CD4-positive, alpha-beta T cell treated with Interleukin-4 for 1 hour (primary cell): Measurements from ENCODE around the gene ATPAF2.
A peak's percentile ranks its signal among the peaks of the same experiment; 100 is the strongest.

Experiments
- DNase-seq, 2 donors: peaks; one replicate each; pipeline ENCODE4 v3.0.0-alpha.2; 2020 to 2022

Gene ATPAF2

DNA sequence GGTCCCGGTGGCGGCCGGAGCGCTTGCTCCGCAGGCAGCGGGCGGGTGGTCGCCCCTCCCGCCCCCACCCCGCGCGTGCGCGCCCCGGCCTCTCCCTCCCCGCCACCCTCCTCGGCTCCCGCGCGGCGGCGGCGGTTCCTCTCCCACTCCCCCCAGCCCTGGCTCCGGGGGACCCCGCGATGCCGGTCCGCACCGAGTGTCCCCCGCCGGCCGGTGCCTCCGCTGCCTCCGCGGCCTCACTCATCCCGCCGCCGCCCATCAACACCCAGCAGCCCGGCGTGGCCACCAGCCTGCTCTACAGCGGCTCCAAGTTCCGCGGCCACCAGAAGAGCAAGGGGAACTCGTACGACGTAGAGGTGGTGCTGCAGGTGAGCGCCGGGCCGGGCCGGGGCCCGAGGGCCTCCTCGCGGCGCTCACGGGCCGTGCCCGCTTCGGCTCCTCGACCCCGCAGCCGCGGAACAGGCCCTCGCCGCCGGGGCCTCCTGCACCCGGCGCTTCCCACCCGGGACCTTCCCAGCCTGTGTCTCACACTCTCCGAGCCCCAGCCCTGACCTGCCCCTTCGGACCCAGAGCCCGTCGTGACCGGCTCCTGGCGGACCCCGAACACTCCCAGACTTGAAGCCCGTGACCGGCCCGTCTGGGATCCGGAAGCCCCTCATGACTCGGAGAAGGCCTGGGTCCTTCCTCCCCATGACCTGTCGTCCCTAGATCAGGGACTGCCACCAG is 730 bp upstream of the ATPAF2 start:
- peak in 1 of 2 donors; percentile 35 for DNase-seq

DNA sequence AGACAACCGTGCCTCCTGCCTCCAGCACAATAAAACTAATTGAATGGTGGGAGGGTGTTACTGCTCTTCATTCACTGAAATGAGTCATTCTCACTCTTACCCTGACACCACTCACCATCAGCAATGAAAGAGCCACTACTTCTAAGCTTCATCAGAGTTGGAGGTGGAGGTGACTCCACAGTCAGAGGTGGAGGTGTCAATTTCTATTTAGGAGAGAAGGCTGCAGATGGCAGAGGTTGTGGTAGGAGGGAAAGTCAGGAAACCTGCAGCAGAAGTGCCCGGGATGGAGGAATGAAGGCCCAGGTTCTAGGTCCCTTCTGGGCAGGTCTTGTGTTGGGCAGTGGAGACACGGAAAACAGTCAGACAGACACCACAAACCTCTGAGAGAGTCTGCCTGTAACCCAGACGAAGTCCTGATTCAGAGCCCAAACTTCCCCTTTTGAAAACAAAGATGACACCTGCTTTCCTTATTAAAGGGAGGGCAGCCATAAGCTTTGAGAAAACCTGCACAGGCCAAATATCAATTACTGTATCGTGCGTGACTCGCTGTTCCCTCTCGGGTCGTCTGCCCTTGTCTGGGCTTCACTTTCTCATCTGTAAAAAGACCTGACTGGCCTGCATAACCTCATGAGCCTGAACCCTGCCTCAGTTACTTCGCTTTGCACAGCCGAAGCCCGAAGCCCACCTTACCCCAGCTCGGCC is 668 bp downstream of the ATPAF2 start:
- peak; percentile 19 to 28 for DNase-seq

DNA sequence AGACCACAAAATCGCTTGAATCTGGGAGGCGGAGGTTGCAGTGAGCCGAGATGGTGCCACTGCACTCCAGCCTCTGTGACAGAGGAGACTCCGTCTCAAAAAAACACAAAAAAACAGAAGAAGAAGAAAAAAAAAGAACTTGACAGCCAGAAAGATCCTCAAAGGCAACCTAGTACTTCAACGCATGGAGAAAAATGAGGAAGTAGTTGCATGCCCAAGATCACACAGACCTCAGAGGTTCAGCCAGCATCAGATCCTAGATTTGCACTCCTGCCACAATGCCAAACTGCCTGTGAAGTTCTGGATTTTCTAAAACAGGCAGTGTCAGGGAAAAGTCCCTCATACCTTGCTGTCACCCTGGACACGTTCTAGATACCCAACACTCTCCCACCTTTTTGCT is 1.5 kb downstream of the ATPAF2 start:
- no peak for DNase-seq

DNA sequence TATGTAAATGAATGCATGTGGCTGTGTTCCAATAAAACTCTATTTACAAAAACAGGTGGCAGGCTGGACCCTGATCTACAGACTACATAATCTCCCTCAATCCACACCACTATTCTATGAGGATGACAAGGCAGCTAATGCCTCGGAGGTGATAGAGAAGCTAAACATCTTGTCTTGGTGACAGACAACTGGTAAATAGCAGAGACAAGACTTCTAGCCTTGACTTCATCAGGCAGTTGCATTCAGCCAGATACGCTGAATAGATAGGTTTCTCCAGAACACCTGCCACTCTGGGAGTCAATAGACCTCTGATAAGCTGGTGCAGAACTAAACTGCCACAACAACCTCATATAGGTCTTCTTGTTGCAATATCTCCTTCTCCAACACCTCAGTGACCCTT is 3.3 kb downstream of the ATPAF2 start:
- no peak for DNase-seq

DNA sequence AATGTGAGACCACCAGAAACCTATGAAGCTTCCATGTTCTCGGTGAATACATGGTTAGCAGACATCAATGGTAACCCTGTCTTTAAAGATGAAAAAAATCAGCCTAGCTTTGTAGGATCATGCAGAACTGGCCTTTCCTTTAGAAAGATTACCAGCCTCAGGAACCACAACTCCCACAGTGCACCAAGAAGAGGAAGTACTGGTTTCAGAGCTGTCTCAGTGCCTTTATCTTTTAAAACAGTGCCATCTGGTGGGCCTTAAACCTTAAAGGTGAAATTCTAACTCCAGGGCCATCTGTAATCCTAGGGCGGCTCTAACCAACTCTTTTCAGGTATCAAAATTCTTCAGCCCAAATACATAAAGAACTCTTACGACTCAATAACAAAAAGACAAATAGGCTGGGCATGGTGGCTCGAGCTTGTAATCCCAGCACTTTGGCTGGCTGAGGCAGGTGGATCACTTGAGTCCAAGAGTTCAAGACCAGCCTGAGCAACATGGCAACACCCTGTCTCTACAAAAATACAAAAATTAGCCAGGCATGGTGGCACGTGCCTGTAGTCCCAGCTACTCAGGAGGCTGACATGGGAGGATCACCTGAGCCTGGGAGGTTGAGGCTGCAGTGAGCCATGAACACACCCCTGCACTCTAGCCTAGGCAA is 5.4 kb downstream of the ATPAF2 start:
- DNase-seq, result peak; percentile 71 to 85

GRCh38 chr17:18031955-18032354 is 7.0 kb downstream of the ATPAF2 start:
- no peak for DNase-seq

GRCh38 chr17:18028952-18029540 is 9.9 kb downstream of the ATPAF2 start:
- no peak for DNase-seq

GRCh38 chr17:18028114-18028951 is 10.6 kb downstream of the ATPAF2 start:
- DNase-seq, result no peak

DNA sequence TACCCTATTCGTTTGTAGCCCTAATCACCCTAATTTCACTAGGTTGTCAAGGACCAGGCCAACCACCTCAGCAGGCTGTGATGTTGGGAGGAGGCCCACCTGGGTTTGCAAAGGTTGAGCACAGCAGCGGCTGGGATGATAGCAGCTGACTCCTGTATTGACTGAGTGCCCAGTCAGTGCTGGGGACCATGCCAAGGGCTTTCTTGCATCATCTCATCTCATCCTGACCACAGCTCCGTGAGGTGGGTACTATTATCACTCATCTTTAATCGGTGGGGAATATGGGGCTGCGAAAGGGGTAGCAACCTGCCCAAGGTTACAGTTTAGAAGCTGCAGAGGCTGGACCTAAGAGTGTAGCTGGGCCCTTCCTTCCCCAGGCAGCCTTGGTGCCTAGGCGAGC is 11.7 kb downstream of the ATPAF2 start:
- no peak for DNase-seq

DNA sequence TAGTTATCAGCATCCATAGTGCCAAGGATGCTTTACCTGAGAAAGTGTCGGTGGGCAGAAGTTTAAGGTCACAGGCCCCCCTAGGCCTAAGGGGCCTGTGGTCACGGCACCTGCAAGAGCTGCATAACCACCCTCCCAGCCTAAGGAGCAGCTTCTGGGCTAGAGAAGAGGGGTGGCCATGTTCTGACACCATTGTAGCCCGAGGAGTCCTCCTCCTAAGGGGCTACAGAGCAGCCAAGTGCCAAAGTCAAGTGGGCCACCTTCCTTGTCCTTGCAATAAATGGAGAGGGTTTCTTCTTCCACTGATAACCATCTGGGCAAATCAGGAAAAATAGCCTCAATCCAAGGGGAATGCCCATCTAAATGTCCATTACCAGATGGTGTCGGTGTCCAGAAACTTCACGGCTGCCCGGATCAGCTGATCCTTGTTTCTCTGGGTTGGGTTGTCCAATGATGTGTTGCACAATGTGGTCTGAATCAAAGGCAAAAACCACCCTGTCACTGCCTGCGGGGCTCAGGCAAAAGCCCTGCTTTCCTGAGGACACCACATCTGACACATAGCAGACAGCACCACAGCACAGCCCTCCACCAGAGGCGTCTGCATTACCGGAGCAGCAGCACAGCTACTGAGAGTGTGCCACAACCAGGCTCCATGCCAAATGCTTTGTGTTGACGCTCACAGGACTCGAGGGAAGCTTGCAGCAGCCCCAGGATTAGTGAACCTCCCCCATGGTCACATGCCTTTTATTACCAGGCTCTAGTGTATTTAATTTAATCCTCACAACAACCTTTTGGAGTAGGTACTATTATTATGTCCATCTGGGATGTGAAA is 12.8 kb downstream of the ATPAF2 start:
- DNase-seq, result peak; percentile 22 to 68

DNA sequence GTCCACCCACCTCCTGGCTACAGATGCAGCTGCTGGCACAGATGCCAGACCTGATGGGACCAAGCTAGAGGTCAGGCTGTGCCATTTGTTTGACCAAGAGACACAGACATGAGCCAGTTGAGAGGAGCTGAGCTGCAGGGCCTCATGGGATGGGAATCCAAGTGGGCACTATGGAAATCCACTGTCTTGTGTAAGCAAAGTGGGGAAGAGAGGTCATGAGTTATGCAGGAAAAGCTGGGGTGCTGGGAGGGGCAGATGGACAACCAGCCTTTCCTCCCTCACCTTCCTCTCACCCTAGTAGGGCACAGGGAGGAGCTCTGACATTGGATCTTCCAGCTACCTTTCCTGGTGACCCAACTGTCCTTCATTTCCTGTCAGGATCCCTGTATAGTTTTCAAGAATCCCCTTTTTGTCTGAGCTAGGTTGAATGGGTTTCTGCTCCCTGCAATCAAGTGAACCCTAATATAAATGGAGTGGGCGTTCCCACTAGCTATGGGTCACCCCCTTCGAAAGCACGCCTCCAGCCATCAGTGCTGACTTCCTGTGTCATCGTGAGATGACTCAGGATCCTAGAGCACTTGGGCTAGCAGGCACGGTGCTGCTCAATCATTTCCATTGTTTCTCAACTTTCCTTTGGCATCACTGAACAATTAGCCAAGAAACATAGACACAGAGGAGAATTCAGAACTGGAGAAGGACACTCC is 13.6 kb downstream of the ATPAF2 start:
- peak; percentile 26 to 63 for DNase-seq

DNA sequence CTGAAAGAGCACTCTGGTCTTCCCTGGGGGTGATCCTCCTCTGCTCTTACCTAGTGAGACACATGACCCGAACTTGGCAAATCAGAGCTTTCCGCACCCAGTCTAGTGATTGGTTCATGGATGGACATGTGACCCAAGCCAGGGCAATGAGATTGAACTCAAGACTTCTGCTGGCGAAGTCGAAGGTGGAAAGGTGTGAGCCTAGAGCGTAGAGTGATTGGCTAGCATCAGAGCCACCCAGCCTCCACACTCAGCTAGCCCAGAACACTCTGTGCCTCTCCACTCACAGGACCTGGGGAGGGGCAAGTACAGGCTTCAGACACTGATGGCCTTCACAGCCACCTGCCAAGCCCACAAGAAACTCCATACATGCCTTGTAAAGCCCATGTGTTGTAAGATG is 17.6 kb downstream of the ATPAF2 start:
- DNase-seq, result no peak

GRCh38 chr17:18020971-18021370 is 18.0 kb downstream of the ATPAF2 start:
- no peak for DNase-seq

DNA sequence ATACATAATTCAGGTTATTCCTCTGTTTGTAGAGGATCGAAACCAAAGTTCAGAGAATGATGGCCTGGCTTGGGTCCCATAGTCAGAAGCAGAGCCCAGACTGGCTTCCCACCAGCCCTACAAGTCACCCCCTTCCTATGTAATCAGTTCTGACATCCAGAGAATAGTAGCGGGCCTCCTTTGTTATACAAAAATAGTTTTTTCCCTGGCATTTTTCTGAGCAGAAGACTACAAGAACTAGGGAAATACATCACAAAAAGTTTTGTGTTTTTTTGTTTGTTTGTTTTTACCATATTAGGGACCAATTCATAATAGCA is 19.2 kb downstream of the ATPAF2 start:
- DNase-seq, result no peak

GRCh38 chr17:18018411-18018921 is 20.5 kb downstream of the ATPAF2 start:
- DNase-seq, result no peak

DNA sequence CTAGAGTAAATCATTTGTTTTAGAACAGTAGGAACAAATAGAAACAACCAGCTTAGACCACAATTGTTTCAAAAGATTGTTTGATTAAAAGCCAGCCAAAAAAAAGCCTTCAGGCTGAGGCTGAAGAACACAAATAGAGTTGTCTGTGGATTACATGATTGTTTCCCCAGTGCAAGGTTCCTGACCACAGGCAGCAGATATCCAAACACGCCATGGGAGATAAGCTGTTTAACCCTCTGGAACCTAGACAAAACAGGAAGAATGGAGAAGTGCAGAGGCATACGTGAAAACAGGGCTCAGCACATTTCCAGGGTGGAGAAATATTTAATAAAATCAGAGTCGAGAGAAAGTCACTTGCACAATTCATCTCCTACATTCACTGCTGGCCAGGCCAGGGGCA is 21.0 kb downstream of the ATPAF2 start:
- no peak for DNase-seq

- no peak for DNase-seq
Observed at GRCh38 chr17:18016426-18016825, 22.5 kb downstream of the ATPAF2 start.

- DNase-seq, result no peak
Observed at GRCh38 chr17:18015593-18015992, 23.4 kb downstream of the ATPAF2 start.

- DNase-seq, result no peak
Observed at GRCh38 chr17:18014006-18014405, 25.0 kb downstream of the ATPAF2 start.

- DNase-seq, result no peak
Observed at GRCh38 chr17:18011286-18011685, 27.7 kb downstream of the ATPAF2 start.
